ENCODE data around the gene TMEM129. TPM values are rescaled to one million over a fixed set of nuclear protein-coding genes. Genes with fewer than 3 reads are reported as not detected.

TMEM129 gene, protein sequence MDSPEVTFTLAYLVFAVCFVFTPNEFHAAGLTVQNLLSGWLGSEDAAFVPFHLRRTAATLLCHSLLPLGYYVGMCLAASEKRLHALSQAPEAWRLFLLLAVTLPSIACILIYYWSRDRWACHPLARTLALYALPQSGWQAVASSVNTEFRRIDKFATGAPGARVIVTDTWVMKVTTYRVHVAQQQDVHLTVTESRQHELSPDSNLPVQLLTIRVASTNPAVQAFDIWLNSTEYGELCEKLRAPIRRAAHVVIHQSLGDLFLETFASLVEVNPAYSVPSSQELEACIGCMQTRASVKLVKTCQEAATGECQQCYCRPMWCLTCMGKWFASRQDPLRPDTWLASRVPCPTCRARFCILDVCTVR
- total RNA-seq: 22.0 and 23.4 TPM in 2 replicates

DNA sequence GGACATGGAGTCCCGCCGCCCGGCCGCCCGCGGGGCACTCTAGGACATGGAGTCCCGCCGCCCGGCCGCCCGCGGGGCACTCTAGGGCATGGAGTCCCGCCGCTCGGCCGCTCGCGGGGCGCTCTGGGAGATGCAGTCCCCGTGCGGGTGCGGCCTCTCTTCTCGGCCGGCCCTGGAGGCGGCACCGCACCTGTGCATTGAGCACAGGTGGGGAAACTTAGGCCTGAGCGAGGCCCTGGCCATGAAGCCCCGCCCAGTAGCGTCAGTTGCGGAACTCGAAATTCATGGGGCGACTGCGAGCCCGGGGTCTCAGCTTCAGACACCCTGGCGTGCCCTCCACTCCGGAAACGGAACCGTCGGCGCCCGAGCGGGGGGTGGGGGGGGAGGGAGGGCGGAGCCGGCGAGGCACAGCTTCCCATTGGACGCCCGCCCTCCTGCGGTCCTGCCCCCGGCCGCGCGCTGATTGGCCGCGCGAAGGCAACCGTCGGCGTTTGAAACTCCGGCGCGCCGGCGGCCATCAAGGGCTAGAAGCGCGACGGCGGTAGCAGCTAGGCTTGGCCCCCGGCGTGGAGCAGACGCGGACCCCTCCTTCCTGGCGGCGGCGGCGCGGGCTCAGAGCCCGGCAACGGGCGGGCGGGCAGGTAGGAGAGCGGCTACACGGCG is at the start of gene TMEM129, which contains the start of gene TACC3:
TSS of gene TMEM129 (minus strand) at position 321 of the 663 bp plus-strand sequence. CDS start 486 bp downstream, outside the sequence.
TSS of gene TACC3 (plus strand) at position 519 of the 663 bp plus-strand sequence. CDS start 1,901 bp downstream, outside the sequence.

DNA sequence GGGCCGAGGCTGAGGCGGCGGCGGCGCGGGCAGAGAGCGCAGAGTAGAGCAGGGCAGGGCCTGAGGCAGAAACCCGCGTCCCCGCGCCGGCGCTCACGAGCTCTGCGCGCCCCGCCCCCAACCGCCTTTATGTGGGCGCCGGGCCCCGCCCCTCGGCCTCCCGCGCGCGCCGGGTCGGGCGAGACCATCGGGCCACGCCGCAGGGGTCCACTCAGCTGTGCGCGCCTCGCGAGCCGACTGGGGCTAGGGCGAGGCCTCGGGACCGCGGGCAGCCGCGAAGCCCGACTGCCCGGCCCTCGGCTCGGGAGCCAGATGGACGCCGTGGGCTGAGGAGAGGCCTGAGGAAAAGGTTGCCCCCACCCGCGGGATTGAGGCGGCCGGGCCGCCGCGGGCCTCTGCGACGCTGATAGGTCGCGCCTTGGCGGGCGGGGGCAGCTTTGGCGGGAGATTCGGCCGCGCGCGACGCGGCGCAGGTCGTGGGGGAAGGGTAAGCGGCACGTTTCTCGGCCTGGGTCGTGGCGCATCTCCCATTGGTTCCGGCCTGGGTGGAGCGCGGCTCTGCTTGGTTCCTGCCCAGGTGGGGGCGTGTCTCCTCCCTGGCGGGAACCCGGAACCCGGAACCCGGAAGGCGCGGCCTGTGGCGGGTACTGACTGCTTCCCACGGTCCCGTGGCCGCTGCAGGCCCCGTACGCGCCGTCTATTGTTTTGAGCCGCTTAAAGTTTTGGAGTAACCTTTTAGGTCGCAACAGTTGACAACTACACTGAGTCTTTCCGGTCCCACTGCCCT is 8.7 kb downstream of the TMEM129 start, which contains the start of gene SLBP:
TSS of gene SLBP (minus strand) at position 104 of the 787 bp plus-strand sequence. CDS start 131 bp downstream, outside the sequence.

DNA sequence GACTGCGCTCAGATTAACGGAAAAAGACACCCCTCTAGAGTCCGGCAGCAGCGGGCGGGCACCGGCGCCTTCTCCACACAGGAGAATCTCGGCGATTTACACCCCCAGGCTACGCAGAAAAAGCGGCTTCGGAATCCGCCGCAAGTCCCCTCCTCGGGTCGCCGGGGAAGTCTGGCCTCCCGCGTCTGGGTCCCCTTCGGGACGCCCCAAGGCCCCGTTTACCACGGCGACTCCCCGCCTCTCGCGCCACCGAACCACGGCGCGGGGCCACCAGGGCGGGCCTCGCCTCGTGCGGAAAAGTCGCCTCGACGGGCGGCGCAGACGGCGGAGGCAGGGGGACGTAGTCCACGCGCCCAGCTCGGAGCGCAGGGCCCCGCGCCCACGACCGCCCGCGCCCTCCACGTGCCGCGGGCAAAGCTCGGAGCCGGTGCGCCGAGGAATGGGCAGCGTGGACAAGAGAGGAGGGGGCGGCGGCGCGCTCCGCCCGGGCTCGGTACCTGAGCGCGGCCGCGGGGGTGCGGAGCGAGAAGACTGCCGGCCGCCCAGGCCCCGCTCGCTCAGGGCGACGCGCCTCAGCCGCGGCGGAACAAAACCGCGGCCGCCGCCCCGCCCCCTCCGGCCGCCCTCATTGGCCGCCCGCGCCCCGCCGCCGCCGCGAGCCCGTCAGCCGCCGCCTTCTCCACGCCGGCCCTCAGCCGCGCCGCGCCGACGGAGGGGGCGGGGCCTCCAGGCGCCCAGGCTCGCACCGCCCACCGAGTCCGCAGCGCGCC is 37.2 kb downstream of the TMEM129 start, which contains the start of gene FAM53A:
TSS of gene FAM53A (minus strand) at position 578 of the 770 bp plus-strand sequence. CDS start 15,572 bp downstream, outside the sequence.

Small RNAs within 50 kb of the gene (small RNA-seq; reads per million reads assigned to genes)
- not detected for gene RF00019

Other genes with a start within 250 kb of the TMEM129 start
- 0.98 and 1.6 TPM in 2 replicates for gene FAM53A, start 37.0 kb downstream of the TMEM129 start, total RNA-seq
- 32.6 and 49.5 TPM in 2 replicates for gene SLBP, start 9.0 kb downstream of the TMEM129 start, total RNA-seq
- 3.9 and 10.0 TPM in 2 replicates for gene TACC3, start 198 bp upstream of the TMEM129 start, total RNA-seq
- gene FGFR3, start 72.0 kb upstream of the TMEM129 start, total RNA-seq: 2.0 and 12.6 TPM in 2 replicates
- gene LETM1, start 134.8 kb upstream of the TMEM129 start, total RNA-seq: 53.8 and 65.3 TPM in 2 replicates
- 34.2 and 46.0 TPM in 2 replicates for gene NSD2, start 150.1 kb upstream of the TMEM129 start, total RNA-seq

All from placental epithelial cell (primary cell).